RWPE1 (cell line): ENCODE measurements around the gene SMYD1.

Experiments used
- CTCF ChIA-PET: fragments of 350-600 bp; sonication (Branson Sonifier 250); formaldehyde crosslinking; extraction: SDS; loops from one replicate; lab custom pipeline; 2021; lab: Yijun Ruan, JAX
- POLR2A ChIA-PET: fragments of 400-600 bp; formaldehyde crosslinking; extraction: SDS; loops from one replicate; lab custom pipeline; 2020; ENCODE audit warnings: antibody characterized with exemption; ENCODE audit not compliant: low non-redundant PET; lab: Yijun Ruan, JAX
- DNase-seq: peaks from one replicate; pipeline ENCODE4 v3.0.0; 2012; ENCODE audit warnings: low spot score
- H3K27ac ChIP-seq: fragments of 450-650 bp; 2 replicates; pipeline ENCODE4 v1.5.1; 2017
- CTCF ChIP-seq: fragments of 450-650 bp; conservative IDR thresholded peaks from 2 replicates; pipeline ENCODE4 v1.5.1; 2017; ENCODE audit warnings: low read depth, mild to moderate bottlenecking

SMYD1 gene

GRCh38 chr2:88055371-88056128 lies 12.1 kb upstream of the SMYD1 start, which contains the start of gene KRCC1:
TSS of gene KRCC1 (minus strand) at chr2:88055783. CDS start at chr2:88028563, 27,220 bp downstream.
- ChIA-PET CTCF (interaction anchor here (1.0 kb wide), 1 partner anchor 499 kb away, joined by 3 read pairs; no protein-coding TSS in a partner anchor), POLR2A (no interaction called here)
- no peak for TF ChIP-seq CTCF
- H3K27ac ChIP-seq: peak within 1 kb of the TSS; percentile 86
- peak; percentile 94 for DNase-seq

- POLR2A ChIA-PET: no interaction called here
- no peak for DNase-seq
- H3K27ac ChIP-seq: no peak overlapping the region
- CTCF ChIA-PET: no interaction called here
- no peak for TF ChIP-seq CTCF
These were observed 10.2 kb upstream of the SMYD1 start for GRCh38 chr2:88057437-88057844.

GRCh38 chr2:88058191-88058590 lies 9.4 kb upstream of the SMYD1 start:
- TF ChIP-seq CTCF: no peak
- ChIA-PET POLR2A (no interaction called here), CTCF (no interaction called here)
- no peak for DNase-seq
- H3K27ac ChIP-seq: no peak overlapping the region

- ChIA-PET CTCF (interaction anchor here (0.5 to 3.4 kb wide), 22 partner anchors 11 to 1125 kb away, joined by 3 to 45 read pairs (median 4); partner anchors contain the start of genes RNU2-63P and THNSL2), POLR2A (no interaction called here)
- H3K27ac ChIP-seq: no peak overlapping the region
- DNase-seq: peak; percentile 71
- TF ChIP-seq CTCF: peak; percentile 83
These were observed 7.4 kb upstream of the SMYD1 start for GRCh38 chr2:88059979-88060906.

- no peak overlapping the region for H3K27ac ChIP-seq
- DNase-seq: no peak
- POLR2A ChIA-PET: no interaction called here
- CTCF ChIA-PET: interaction anchor here (0.5 to 3.4 kb wide), 18 partner anchors 11 to 394 kb away, joined by 3 to 45 read pairs (median 4); partner anchors contain the start of genes RNU2-63P and THNSL2
- TF ChIP-seq CTCF: no peak
These were observed 6.7 kb upstream of the SMYD1 start for GRCh38 chr2:88060907-88061275.

GRCh38 chr2:88061295-88061694 lies 6.3 kb upstream of the SMYD1 start:
- H3K27ac ChIP-seq: no peak overlapping the region
- no peak for DNase-seq
- CTCF ChIA-PET: interaction anchor here (0.7 to 3.4 kb wide), 7 partner anchors 28 to 290 kb away, joined by 3 to 45 read pairs (median 6); partner anchors contain the start of genes RNU2-63P and THNSL2
- TF ChIP-seq CTCF: no peak
- POLR2A ChIA-PET: no interaction called here
